Measurements from ENCODE around the gene PAN3.

GRCh38 chr13:28248080-28248479 is 109.7 kb downstream of the PAN3 start:
- TF ChIP-seq POLR2A (IDR thresholded peaks at IDR 0.05) (no peak), CTCF (IDR thresholded peaks at IDR 0.05) (no peak)
